Measurements from ENCODE around the gene GLCCI1. TPM values are rescaled to one million over a fixed set of nuclear protein-coding genes. Genes with fewer than 3 reads are reported as not detected.

GLCCI1 gene
- total and polyA plus RNA-seq, 10 of the 15 experiments (the other 5 are each of a cell fraction or from before 2014, with no cell fraction given): 12.6 to 92.0 (median 27.6) TPM

DNA sequence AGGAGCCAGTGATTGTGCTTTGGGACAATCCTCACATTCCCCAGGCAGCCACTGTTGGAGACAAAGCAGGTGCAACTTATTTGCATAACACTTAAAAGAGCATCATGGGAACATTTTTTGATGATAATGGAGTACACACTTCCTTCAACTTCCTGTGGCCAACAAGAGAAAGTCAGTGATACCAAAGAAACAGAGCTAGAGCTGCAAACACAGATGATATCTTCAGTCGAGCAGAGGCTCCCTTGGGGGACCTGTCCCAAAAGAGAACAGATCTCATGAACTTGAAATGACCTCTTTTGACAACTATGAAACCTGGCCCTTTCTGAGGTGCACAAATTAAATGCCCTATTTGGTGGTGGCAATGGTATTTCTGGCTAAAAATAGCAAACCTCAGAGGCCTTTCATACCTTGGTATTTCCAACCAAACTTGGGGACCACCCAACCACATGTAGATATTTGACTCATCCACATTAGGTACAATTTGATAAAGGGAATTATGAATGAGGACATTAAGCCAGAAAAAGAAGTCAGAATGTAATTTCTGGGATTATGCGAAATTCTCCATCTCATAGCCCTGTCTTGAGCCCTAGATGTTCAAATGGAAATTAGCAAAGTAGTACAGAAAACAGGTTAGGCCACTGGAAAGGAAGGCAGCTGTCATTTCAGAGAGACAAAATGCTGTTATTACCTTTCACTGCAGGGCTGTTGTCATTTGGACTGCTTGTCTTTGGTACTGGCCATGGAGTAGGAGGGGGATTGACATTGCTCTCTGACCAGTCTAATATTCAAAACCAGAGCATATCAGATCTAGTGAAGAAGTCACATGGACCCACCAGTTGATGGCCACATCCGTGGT, 147.2 kb downstream of the GLCCI1 start (continued):
- TF ChIP-seq, protein P1, sequence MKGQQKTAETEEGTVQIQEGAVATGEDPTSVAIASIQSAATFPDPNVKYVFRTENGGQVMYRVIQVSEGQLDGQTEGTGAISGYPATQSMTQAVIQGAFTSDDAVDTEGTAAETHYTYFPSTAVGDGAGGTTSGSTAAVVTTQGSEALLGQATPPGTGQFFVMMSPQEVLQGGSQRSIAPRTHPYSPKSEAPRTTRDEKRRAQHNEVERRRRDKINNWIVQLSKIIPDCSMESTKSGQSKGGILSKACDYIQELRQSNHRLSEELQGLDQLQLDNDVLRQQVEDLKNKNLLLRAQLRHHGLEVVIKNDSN (IDR thresholded peaks at IDR 0.05; ENCODE audit: borderline replicate concordance, extremely low read length, insufficient read depth, low read depth, low read length): no peak
- TF ChIP-seq, protein P2, sequence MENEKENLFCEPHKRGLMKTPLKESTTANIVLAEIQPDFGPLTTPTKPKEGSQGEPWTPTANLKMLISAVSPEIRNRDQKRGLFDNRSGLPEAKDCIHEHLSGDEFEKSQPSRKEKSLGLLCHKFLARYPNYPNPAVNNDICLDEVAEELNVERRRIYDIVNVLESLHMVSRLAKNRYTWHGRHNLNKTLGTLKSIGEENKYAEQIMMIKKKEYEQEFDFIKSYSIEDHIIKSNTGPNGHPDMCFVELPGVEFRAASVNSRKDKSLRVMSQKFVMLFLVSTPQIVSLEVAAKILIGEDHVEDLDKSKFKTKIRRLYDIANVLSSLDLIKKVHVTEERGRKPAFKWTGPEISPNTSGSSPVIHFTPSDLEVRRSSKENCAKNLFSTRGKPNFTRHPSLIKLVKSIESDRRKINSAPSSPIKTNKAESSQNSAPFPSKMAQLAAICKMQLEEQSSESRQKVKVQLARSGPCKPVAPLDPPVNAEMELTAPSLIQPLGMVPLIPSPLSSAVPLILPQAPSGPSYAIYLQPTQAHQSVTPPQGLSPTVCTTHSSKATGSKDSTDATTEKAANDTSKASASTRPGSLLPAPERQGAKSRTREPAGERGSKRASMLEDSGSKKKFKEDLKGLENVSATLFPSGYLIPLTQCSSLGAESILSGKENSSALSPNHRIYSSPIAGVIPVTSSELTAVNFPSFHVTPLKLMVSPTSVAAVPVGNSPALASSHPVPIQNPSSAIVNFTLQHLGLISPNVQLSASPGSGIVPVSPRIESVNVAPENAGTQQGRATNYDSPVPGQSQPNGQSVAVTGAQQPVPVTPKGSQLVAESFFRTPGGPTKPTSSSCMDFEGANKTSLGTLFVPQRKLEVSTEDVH (IDR thresholded peaks at IDR 0.05; ENCODE audit: low read depth, partially characterized antibody): no peak
- no peak for TF ChIP-seq SIX5 (IDR thresholded peaks at IDR 0.05; ENCODE audit: low read depth, low read length, severe bottlenecking)
- peak; percentile 39 for TF ChIP-seq TCF12 (IDR thresholded peaks at IDR 0.05; ENCODE audit: low read depth, low read length)
- TF ChIP-seq, protein P3, sequence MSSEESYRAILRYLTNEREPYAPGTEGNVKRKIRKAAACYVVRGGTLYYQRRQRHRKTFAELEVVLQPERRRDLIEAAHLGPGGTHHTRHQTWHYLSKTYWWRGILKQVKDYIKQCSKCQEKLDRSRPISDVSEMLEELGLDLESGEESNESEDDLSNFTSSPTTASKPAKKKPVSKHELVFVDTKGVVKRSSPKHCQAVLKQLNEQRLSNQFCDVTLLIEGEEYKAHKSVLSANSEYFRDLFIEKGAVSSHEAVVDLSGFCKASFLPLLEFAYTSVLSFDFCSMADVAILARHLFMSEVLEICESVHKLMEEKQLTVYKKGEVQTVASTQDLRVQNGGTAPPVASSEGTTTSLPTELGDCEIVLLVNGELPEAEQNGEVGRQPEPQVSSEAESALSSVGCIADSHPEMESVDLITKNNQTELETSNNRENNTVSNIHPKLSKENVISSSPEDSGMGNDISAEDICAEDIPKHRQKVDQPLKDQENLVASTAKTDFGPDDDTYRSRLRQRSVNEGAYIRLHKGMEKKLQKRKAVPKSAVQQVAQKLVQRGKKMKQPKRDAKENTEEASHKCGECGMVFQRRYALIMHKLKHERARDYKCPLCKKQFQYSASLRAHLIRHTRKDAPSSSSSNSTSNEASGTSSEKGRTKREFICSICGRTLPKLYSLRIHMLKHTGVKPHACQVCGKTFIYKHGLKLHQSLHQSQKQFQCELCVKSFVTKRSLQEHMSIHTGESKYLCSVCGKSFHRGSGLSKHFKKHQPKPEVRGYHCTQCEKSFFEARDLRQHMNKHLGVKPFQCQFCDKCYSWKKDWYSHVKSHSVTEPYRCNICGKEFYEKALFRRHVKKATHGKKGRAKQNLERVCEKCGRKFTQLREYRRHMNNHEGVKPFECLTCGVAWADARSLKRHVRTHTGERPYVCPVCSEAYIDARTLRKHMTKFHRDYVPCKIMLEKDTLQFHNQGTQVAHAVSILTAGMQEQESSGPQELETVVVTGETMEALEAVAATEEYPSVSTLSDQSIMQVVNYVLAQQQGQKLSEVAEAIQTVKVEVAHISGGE (CRISPR knock-in tag; IDR thresholded peaks at IDR 0.05): no peak
- no peak for TF ChIP-seq BACH1 (IDR thresholded peaks at IDR 0.05; ENCODE audit: borderline replicate concordance)
- no peak for TF ChIP-seq POLR2A (IDR thresholded peaks at IDR 0.05; ENCODE audit: low read depth, low read length)
- TF ChIP-seq BMI1 (IDR thresholded peaks at IDR 0.05; ENCODE audit: borderline replicate concordance): peak; percentile 58
- 0 out of 2 replicates have a peak, but pooled peaks have one; percentile 3 for TF ChIP-seq ZNF24 (IDR thresholded peaks at IDR 0.05)
- TF ChIP-seq NR2C2 (IDR thresholded peaks at IDR 0.05; ENCODE audit: borderline replicate concordance, control insufficient read depth, insufficient read length, low read depth): no peak
- no peak for TF ChIP-seq TARDBP (IDR thresholded peaks at IDR 0.05; ENCODE audit: borderline replicate concordance)
- TF ChIP-seq, protein P4, sequence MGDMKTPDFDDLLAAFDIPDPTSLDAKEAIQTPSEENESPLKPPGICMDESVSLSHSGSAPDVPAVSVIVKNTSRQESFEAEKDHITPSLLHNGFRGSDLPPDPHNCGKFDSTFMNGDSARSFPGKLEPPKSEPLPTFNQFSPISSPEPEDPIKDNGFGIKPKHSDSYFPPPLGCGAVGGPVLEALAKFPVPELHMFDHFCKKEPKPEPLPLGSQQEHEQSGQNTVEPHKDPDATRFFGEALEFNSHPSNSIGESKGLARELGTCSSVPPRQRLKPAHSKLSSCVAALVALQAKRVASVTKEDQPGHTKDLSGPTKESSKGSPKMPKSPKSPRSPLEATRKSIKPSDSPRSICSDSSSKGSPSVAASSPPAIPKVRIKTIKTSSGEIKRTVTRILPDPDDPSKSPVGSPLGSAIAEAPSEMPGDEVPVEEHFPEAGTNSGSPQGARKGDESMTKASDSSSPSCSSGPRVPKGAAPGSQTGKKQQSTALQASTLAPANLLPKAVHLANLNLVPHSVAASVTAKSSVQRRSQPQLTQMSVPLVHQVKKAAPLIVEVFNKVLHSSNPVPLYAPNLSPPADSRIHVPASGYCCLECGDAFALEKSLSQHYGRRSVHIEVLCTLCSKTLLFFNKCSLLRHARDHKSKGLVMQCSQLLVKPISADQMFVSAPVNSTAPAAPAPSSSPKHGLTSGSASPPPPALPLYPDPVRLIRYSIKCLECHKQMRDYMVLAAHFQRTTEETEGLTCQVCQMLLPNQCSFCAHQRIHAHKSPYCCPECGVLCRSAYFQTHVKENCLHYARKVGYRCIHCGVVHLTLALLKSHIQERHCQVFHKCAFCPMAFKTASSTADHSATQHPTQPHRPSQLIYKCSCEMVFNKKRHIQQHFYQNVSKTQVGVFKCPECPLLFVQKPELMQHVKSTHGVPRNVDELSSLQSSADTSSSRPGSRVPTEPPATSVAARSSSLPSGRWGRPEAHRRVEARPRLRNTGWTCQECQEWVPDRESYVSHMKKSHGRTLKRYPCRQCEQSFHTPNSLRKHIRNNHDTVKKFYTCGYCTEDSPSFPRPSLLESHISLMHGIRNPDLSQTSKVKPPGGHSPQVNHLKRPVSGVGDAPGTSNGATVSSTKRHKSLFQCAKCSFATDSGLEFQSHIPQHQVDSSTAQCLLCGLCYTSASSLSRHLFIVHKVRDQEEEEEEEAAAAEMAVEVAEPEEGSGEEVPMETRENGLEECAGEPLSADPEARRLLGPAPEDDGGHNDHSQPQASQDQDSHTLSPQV (IDR thresholded peaks at IDR 0.05): no peak; the same call in 1 of the 2 replicates
- TF ChIP-seq RELA (IDR thresholded peaks at IDR 0.05; ENCODE audit: borderline replicate concordance, partially characterized antibody): peak; percentile 67
- no peak for TF ChIP-seq SUZ12 (IDR thresholded peaks at IDR 0.05; ENCODE audit: unreplicated experiment)
- TF ChIP-seq, protein P5, sequence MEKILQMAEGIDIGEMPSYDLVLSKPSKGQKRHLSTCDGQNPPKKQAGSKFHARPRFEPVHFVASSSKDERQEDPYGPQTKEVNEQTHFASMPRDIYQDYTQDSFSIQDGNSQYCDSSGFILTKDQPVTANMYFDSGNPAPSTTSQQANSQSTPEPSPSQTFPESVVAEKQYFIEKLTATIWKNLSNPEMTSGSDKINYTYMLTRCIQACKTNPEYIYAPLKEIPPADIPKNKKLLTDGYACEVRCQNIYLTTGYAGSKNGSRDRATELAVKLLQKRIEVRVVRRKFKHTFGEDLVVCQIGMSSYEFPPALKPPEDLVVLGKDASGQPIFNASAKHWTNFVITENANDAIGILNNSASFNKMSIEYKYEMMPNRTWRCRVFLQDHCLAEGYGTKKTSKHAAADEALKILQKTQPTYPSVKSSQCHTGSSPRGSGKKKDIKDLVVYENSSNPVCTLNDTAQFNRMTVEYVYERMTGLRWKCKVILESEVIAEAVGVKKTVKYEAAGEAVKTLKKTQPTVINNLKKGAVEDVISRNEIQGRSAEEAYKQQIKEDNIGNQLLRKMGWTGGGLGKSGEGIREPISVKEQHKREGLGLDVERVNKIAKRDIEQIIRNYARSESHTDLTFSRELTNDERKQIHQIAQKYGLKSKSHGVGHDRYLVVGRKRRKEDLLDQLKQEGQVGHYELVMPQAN (conservative IDR thresholded peaks at IDR 0.05): peak; percentile 68; the same call in 1 of the 2 replicates
